Measurements from ENCODE around the gene OTOS. TPM values are rescaled to one million over a fixed set of nuclear protein-coding genes. Genes with fewer than 3 reads are reported as not detected.

The OTOS gene
- polyA plus RNA-seq, 1 donor from 2014 or later = not detected

GRCh38 chr2:240179186-240179815 is 38.8 kb upstream of the OTOS start:
- H3K36me3 ChIP-seq (ENCODE audit: insufficient read depth, low read length) = no peaks in the 10 kb centered on the region
- no peak overlapping the region for H3K9ac ChIP-seq (ENCODE audit: low read length)
- TF ChIP-seq SMC3 (conservative IDR thresholded peaks at IDR 0.05; ENCODE audit: poor library complexity) (no peak), EP300 (conservative IDR thresholded peaks at IDR 0.05; ENCODE audit: poor library complexity, severe bottlenecking) (no peak), RAD21 (conservative IDR thresholded peaks at IDR 0.05) (no peak), MXI1 (conservative IDR thresholded peaks at IDR 0.05; ENCODE audit: poor library complexity, severe bottlenecking) (no peak), POLR2AphosphoS5 (IDR thresholded peaks at IDR 0.05) (no peak), EZH2 (IDR thresholded peaks at IDR 0.05; ENCODE audit: borderline replicate concordance, insufficient read depth, low read length, poor library complexity, severe bottlenecking) (no peak), CTCF (IDR thresholded peaks at IDR 0.05; ENCODE audit: poor library complexity, severe bottlenecking) (no peak), TAF1 (IDR thresholded peaks at IDR 0.05; ENCODE audit: low read depth) (no peak), REST (IDR thresholded peaks at IDR 0.05; ENCODE audit: borderline replicate concordance) (no peak)
- no peak overlapping the region for H3K4me2 ChIP-seq (ENCODE audit: low read length)
- no peak overlapping the region for H3K27ac ChIP-seq (ENCODE audit: low read length)
- no peaks in the 10 kb centered on the region for H3K79me2 ChIP-seq (replicated peaks; ENCODE audit: insufficient read depth, low read length)
- no peaks in the 10 kb centered on the region for H3K27me3 ChIP-seq (ENCODE audit: insufficient read depth, low read depth, low read length)
- no peaks in the 10 kb centered on the region for H4K20me1 ChIP-seq (ENCODE audit: insufficient read depth)
- no peaks in the 10 kb centered on the region for H3F3A ChIP-seq (ENCODE audit: insufficient read depth, low read length, poor library complexity, severe bottlenecking)
- H3K9me3 ChIP-seq (ENCODE audit: low read length) = no peaks in the 10 kb centered on the region
- no peaks in the 10 kb centered on the region for H3K9me2 ChIP-seq (ENCODE audit: insufficient read depth, low read length)
- no peak overlapping the region for H3K4me3 ChIP-seq (ENCODE audit: low read length)
- no peak overlapping the region for H2AFZ ChIP-seq (ENCODE audit: low read depth, low read length)

GRCh38 chr2:240178564-240178963 is 38.1 kb upstream of the OTOS start:
- Histone ChIP-seq H3K27me3 (ENCODE audit: insufficient read depth, low read depth, low read length) (no peaks in the 10 kb centered on the region), H3K4me2 (ENCODE audit: low read length) (no peak overlapping the region), H3K27ac (ENCODE audit: low read length) (no peak overlapping the region), H3K36me3 (ENCODE audit: insufficient read depth, low read length) (no peaks in the 10 kb centered on the region), H4K20me1 (ENCODE audit: insufficient read depth) (no peaks in the 10 kb centered on the region), H3F3A (ENCODE audit: insufficient read depth, low read length, poor library complexity, severe bottlenecking) (no peaks in the 10 kb centered on the region), H3K9me3 (ENCODE audit: low read length) (no peaks in the 10 kb centered on the region), H3K4me3 (ENCODE audit: low read length) (no peak overlapping the region), H3K9ac (ENCODE audit: low read length) (no peak overlapping the region), H3K79me2 (replicated peaks; ENCODE audit: insufficient read depth, low read length) (no peaks in the 10 kb centered on the region), H3K9me2 (ENCODE audit: insufficient read depth, low read length) (no peaks in the 10 kb centered on the region), H2AFZ (ENCODE audit: low read depth, low read length) (no peak overlapping the region)
- TF ChIP-seq REST (IDR thresholded peaks at IDR 0.05; ENCODE audit: borderline replicate concordance) (no peak), EP300 (conservative IDR thresholded peaks at IDR 0.05; ENCODE audit: poor library complexity, severe bottlenecking) (no peak), MXI1 (conservative IDR thresholded peaks at IDR 0.05; ENCODE audit: poor library complexity, severe bottlenecking) (no peak), POLR2AphosphoS5 (IDR thresholded peaks at IDR 0.05) (no peak), SMC3 (conservative IDR thresholded peaks at IDR 0.05; ENCODE audit: poor library complexity) (no peak), CTCF (IDR thresholded peaks at IDR 0.05; ENCODE audit: poor library complexity, severe bottlenecking) (no peak), RAD21 (conservative IDR thresholded peaks at IDR 0.05) (no peak)

All from neural cell (in vitro differentiated cells).